Omental fat pad (tissue), 4 donors: ENCODE results near the gene TEDC1. TPM values are rescaled to one million over a fixed set of nuclear protein-coding genes. Genes with fewer than 3 reads are reported as not detected.

Experiments used
- ATAC-seq: fragments of 150-250 bp; one replicate; pipeline ENCODE4 v1.9.1; 2016; ENCODE audit warnings: mild to moderate bottlenecking, moderate library complexity; ENCODE audit not compliant: low FRiP score
- DNase-seq: peaks from one replicate; pipeline ENCODE4 v3.0.0-alpha.2; 2019; ENCODE audit warnings: low spot score
- total RNA-seq, 4 donors: library from RNA; depleted of rRNA; stranded (reverse); fragments of >200 nt; gene quantifications; one replicate each; pipeline ENCODE4 v1.1.0, GENCODE V29; 2016
- TF ChIP-seq, protein P1 (sequence below), 3 donors: fragments of 450-650 bp; IDR thresholded peaks; one replicate each; pipeline ENCODE4 v1.5.1; 2016 to 2017; ENCODE audit warnings: antibody characterized with exemption in 3 of 3, mild to moderate bottlenecking in 3 of 3, moderate library complexity in 2 of 3

TEDC1 gene
- total RNA-seq, 4 donors from 2014 or later, result 2.8 to 18.9 (median 7.4) TPM

DNA sequence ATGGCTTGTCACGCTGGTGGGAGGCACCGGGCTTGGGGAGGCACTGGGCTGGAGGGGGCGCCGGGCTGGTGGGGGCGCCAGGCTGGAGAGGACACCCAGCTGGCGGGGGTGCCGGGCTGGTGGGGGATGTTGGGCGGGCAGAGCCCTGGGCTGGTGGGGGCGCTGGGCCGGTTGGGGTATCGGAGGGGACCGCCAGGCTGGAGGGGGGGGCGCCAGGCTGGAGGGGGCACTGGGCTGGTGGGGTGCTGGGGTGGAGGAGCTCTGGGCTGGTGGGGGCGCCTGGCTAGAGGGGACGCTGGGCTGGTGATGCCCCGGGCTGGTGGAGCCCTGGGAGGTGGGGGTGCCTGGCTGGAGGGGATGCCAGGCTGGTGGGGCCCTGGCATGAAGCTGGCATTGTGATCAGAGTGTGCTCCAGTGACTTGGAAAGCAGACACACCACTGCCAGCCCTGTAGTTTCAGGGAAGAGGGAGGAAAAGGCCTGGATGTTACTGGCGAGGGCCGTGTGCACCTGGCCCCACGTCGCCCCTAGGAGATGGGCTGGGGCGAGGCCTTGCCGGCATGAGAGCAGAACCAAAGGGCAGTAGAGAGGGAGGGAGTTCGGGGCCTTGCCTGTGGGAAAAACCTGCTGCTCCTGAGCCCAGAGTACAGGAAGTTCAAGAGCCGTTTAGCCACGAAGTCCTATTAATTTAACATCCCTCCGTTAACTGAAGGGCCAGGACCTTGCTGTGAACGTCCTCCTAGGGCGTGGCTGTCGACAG, 13.1 kb downstream of the TEDC1 start:
- TF ChIP-seq, protein P1, sequence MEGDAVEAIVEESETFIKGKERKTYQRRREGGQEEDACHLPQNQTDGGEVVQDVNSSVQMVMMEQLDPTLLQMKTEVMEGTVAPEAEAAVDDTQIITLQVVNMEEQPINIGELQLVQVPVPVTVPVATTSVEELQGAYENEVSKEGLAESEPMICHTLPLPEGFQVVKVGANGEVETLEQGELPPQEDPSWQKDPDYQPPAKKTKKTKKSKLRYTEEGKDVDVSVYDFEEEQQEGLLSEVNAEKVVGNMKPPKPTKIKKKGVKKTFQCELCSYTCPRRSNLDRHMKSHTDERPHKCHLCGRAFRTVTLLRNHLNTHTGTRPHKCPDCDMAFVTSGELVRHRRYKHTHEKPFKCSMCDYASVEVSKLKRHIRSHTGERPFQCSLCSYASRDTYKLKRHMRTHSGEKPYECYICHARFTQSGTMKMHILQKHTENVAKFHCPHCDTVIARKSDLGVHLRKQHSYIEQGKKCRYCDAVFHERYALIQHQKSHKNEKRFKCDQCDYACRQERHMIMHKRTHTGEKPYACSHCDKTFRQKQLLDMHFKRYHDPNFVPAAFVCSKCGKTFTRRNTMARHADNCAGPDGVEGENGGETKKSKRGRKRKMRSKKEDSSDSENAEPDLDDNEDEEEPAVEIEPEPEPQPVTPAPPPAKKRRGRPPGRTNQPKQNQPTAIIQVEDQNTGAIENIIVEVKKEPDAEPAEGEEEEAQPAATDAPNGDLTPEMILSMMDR (IDR thresholded peaks at IDR 0.05), result no peak
- no peak for ATAC-seq
- no peak for DNase-seq

DNA sequence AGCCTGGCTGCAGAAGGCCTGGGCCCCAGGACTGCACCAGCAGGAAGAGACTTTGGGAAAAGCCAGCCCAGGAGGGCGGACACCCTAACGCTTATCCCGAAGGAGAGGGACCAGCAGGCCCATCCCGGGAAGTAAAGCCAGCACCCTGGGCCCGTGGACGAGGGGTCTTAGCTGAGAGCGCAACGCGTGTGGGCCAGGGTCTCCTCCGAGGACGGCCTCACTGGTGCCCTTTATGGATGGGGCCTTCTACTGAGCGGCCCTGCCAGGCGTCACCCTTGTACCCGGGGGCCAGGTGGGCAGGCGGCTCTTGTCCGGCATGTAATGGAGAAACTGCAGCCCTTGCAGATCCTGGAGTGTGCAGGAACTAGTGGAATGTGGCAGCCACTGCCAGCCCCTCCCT, 14.1 kb downstream of the TEDC1 start:
- DNase-seq, result no peak
- no peak for ATAC-seq
- TF ChIP-seq, protein P1 (IDR thresholded peaks at IDR 0.05), result no peak

DNA sequence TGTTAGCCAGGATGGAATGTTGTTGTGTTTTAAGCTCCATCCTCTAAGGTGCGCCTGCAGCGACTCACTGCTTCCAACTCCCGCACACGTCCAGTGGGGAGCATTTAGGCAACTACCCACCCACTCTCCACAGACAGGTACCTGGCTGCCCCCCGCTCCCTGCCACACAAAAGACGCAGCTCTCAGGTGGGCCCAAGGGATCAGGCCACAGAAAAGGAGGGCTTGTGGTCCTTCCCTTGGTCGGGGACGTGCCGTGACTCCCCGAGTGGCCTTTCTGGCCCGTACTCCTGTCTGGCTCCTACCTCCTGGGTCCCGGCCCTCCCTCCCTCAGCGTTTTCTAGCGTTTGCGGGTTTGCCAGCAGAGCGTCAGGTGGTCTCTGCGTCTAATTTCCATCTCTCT, 16.2 kb downstream of the TEDC1 start:
- no peak for ATAC-seq
- TF ChIP-seq, protein P1 (IDR thresholded peaks at IDR 0.05), result no peak

DNA sequence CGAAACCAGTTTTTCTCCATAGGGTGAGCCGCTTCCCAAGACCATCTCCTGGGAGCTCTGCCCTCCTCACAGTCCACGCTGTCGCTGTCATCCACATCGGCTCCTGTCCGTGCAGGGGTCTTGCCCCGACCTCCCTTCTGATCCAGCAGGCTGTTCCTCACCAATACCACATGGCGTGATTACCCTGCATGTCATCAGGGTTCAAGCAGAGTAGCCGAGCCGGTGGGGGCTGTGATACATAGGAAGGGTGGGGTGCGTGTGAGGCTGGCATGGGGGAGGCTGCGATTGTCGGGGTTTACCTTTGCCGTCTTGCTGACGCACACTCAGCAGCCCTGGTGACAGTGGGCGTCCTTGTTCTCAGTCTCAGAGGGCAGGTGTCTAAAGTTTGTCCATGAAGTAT, 17.0 kb downstream of the TEDC1 start:
- ATAC-seq (no peak), DNase-seq (peak; percentile 16)
- TF ChIP-seq, protein P1 (IDR thresholded peaks at IDR 0.05), result no peak

More for the DNA sequence above, 16.2 kb downstream of the TEDC1 start:
- DNase-seq, result peak; percentile 14

DNA sequence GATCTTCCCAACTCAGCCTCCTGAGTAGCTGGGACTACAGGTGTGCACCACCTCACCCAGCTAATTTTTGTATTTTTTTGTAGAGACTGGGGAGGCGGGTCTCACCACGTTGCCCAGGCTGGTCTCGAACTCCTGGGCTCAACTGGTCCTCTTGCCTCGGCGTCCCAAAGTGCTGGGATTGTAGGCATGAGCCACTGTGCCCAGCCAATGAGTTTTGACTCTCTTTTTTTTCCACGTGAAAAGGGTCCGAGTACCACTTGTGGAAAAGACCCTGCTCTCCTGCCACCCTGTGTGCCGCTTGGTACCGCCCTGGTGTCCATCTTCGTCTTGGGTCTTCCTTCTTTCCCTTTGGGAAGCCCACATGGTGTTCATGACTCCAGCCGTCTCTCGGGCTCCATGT, 17.6 kb downstream of the TEDC1 start:
- TF ChIP-seq, protein P1 (IDR thresholded peaks at IDR 0.05), result no peak
- DNase-seq (no peak), ATAC-seq (no peak)

DNA sequence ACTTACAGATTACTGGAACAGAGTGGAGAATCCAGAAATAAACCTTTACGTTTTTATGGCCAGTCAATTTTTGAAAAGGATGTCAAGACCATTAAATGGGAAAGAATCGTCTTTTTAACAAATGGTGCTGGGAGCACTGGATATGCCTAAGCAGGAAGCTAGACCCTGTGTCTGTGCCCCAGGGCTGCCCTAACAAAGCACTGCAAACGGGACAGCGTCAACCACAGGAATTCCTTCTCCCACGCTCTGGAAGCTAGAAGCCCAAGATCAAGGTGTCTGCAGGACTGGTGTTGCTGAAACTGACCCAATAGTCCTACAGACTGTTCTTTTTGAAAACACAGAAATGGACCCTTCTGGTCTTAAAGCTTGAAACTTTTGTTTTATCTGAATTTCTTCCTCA, 26.1 kb downstream of the TEDC1 start:
- TF ChIP-seq, protein P1 (IDR thresholded peaks at IDR 0.05), result no peak
- DNase-seq (no peak), ATAC-seq (no peak)
